K562 (cell line): ENCODE measurements around the gene C22orf39. TPM values are rescaled to one million over a fixed set of nuclear protein-coding genes. Genes with fewer than 3 reads are reported as not detected.
A peak's percentile ranks its signal among the peaks of the same experiment; 100 is the strongest.

Experiments used
- BRD9 ChIP-seq: fragments of 450-650 bp; IDR thresholded peaks from 2 replicates; pipeline ENCODE4 v1.6.1; 2018; ENCODE audit warnings: low read depth; ENCODE audit not compliant: partially characterized antibody
- CSDE1 ChIP-seq, 2 experiments: fragments of 450-650 bp; IDR thresholded peaks; 2 replicates each; pipeline ENCODE4 v1.6.1; 2016; ENCODE audit warnings: mild to moderate bottlenecking in 1 of 2
- GATAD2B ChIP-seq: fragments of 450-650 bp; IDR thresholded peaks from 2 replicates; pipeline ENCODE4 v1.6.1; 2017; ENCODE audit warnings: mild to moderate bottlenecking, borderline replicate concordance
- NFIC ChIP-seq: fragments of 450-650 bp; IDR thresholded peaks from 2 replicates; pipeline ENCODE4 v1.6.1; 2017; ENCODE audit warnings: mild to moderate bottlenecking, inconsistent platforms
- NR2C1 ChIP-seq, 2 experiments: fragments of 450-650 bp; IDR thresholded peaks; 2 replicates each; pipeline ENCODE4 v1.6.1; 2017; ENCODE audit warnings: mild to moderate bottlenecking in 2 of 2, antibody characterized with exemption in 1 of 2, inconsistent platforms in 1 of 2, missing compliant biosample characterization in 1 of 2, missing genetic modification characterization in 1 of 2
- OTX1 ChIP-seq: fragments of 450-650 bp; formaldehyde crosslinking; IDR thresholded peaks from 2 replicates; pipeline ENCODE4 v1.4.0; 2022; ENCODE audit warnings: mild to moderate bottlenecking
- SMAD2 ChIP-seq: fragments of 150-350 bp; IDR thresholded peaks from 2 replicates; pipeline ENCODE4 v1.6.1; 2014; ENCODE audit warnings: low read depth, mild to moderate bottlenecking, low read length
- SRSF1 ChIP-seq: fragments of 200-400 bp; formaldehyde crosslinking; IDR thresholded peaks from 2 replicates; pipeline ENCODE4 v1.6.1; 2017; ENCODE audit warnings: mild to moderate bottlenecking, low read depth, low read length, moderate library complexity
- ZNF354B ChIP-seq: fragments of 250-450 bp; sonication (Bioruptor Pico); IDR thresholded peaks from 2 replicates; pipeline ENCODE4 v1.4.0; 2020
- polyA plus RNA-seq, 8 experiments: library from polyadenylated mRNA; depleted of rRNA in 4 of 8; stranded (reverse) in 5 of 8; unstranded in 3 of 8; fragments of >200 nt; fragmentation: Nextera tagmentation in 2 of 8; fragmentation: Illumina TruSeq in 1 of 8; extraction: Ambion mirVana in 2 of 8; extraction: Trizol in 1 of 8; gene quantifications; 2 replicates each; pipeline versions ENCODE4 v1.2.1 to v1.2.3, GENCODE V29; 2011 to 2014; ENCODE audit warnings: inconsistent platforms in 1 of 8, missing spikeins in 1 of 8
- total RNA-seq, 7 experiments: library from RNA; depleted of rRNA in 6 of 7; stranded (reverse); fragments of >200 nt in 6 of 7; fragmentation: Illumina TruSeq in 2 of 7; extraction: Trizol in 2 of 7; gene quantifications; 2 replicates each; pipeline versions ENCODE4 v1.2.1 to v1.2.3, GENCODE V29; 2011 to 2021; ENCODE audit warnings: low replicate concordance in 1 of 7
- TF ChIP-seq, protein P1 (sequence below): sonication (generic); formaldehyde crosslinking; IDR thresholded peaks from 2 replicates; pipeline ENCODE4 v1.8.0; 2023; ENCODE audit warnings: mild to moderate bottlenecking, missing genetic modification reagents
- TF ChIP-seq, protein P2 (sequence below): fragments of 450-650 bp; IDR thresholded peaks from one replicate; pipeline ENCODE4 v1.6.1; 2018; ENCODE audit warnings: mild to moderate bottlenecking, moderate library complexity; ENCODE audit not compliant: partially characterized antibody
- TF ChIP-seq, protein P3 (sequence below): fragments of 250-450 bp; sonication (Bioruptor Pico); IDR thresholded peaks from 2 replicates; pipeline ENCODE4 v1.9.0; 2021; ENCODE audit warnings: mild to moderate bottlenecking
- TF ChIP-seq, protein P4 (sequence below): sonication (generic); formaldehyde crosslinking; IDR thresholded peaks from 2 replicates; pipeline ENCODE4 v1.8.1; 2023; ENCODE audit warnings: mild to moderate bottlenecking, missing genetic modification reagents
- TF ChIP-seq, protein P5 (sequence below): fragments of 250-450 bp; sonication (Bioruptor Pico); IDR thresholded peaks from 2 replicates; pipeline ENCODE4 v1.4.0; 2020

Gene C22orf39
- total and polyA plus RNA-seq, 9 of the 15 experiments (the other 6 are each of a cell fraction or from before 2014, with no cell fraction given), result 20.4 to 139 (median 66.8) TPM

DNA sequence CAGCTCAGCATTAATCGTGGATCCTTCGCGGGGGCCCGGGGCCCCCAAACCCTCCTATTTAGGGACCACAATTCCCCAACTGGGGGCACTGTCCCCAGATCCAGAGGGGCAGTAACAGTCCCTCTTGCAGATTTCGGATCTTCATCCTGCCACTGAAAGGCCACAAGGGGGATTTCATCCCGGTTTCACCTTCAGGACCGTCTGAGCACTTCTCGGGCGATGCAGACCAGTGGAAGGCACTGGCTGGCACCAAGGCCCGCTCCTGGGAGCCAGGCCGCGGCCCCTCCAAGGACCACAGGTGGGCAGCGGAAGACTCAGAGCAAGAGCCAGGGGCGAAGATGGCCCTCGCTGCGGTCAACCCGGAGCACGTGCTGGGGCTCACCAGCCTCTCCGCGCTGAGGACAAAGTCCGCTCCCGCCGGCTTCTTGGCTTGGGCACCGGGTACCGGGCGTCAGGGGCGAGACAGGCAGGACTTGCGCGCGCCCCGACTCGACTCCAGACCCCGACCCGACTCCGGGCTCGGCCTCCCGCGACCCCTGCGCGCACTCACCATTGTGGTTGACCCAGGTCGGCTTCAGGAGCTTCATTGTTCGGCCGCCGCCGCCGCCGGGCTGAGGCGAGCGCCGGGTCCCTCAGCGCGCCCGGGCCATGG is 16.5 kb downstream of the C22orf39 start (continued):
- TF ChIP-seq, protein P1, sequence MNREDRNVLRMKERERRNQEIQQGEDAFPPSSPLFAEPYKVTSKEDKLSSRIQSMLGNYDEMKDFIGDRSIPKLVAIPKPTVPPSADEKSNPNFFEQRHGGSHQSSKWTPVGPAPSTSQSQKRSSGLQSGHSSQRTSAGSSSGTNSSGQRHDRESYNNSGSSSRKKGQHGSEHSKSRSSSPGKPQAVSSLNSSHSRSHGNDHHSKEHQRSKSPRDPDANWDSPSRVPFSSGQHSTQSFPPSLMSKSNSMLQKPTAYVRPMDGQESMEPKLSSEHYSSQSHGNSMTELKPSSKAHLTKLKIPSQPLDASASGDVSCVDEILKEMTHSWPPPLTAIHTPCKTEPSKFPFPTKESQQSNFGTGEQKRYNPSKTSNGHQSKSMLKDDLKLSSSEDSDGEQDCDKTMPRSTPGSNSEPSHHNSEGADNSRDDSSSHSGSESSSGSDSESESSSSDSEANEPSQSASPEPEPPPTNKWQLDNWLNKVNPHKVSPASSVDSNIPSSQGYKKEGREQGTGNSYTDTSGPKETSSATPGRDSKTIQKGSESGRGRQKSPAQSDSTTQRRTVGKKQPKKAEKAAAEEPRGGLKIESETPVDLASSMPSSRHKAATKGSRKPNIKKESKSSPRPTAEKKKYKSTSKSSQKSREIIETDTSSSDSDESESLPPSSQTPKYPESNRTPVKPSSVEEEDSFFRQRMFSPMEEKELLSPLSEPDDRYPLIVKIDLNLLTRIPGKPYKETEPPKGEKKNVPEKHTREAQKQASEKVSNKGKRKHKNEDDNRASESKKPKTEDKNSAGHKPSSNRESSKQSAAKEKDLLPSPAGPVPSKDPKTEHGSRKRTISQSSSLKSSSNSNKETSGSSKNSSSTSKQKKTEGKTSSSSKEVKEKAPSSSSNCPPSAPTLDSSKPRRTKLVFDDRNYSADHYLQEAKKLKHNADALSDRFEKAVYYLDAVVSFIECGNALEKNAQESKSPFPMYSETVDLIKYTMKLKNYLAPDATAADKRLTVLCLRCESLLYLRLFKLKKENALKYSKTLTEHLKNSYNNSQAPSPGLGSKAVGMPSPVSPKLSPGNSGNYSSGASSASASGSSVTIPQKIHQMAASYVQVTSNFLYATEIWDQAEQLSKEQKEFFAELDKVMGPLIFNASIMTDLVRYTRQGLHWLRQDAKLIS (CRISPR knock-in tag), result no peak
- no peak for TF ChIP-seq NR2C1 (IDR thresholded peaks at IDR 0.05)
- TF ChIP-seq NR2C1 (tag; IDR thresholded peaks at IDR 0.05), result no peak
- no peak for TF ChIP-seq CSDE1 (IDR thresholded peaks at IDR 0.05)
- TF ChIP-seq SMAD2, result no peak
- TF ChIP-seq BRD9, result no peak
- TF ChIP-seq ZNF354B (CRISPR knock-in tag), result no peak
- TF ChIP-seq SRSF1, result no peak
- no peak for TF ChIP-seq GATAD2B
- TF ChIP-seq, protein P2, sequence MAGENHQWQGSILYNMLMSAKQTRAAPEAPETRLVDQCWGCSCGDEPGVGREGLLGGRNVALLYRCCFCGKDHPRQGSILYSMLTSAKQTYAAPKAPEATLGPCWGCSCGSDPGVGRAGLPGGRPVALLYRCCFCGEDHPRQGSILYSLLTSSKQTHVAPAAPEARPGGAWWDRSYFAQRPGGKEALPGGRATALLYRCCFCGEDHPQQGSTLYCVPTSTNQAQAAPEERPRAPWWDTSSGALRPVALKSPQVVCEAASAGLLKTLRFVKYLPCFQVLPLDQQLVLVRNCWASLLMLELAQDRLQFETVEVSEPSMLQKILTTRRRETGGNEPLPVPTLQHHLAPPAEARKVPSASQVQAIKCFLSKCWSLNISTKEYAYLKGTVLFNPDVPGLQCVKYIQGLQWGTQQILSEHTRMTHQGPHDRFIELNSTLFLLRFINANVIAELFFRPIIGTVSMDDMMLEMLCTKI, result no peak
- TF ChIP-seq, protein P3, sequence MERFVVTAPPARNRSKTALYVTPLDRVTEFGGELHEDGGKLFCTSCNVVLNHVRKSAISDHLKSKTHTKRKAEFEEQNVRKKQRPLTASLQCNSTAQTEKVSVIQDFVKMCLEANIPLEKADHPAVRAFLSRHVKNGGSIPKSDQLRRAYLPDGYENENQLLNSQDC (CRISPR knock-in tag), result peak; percentile 90
- no peak for TF ChIP-seq NFIC
- TF ChIP-seq, protein P4, sequence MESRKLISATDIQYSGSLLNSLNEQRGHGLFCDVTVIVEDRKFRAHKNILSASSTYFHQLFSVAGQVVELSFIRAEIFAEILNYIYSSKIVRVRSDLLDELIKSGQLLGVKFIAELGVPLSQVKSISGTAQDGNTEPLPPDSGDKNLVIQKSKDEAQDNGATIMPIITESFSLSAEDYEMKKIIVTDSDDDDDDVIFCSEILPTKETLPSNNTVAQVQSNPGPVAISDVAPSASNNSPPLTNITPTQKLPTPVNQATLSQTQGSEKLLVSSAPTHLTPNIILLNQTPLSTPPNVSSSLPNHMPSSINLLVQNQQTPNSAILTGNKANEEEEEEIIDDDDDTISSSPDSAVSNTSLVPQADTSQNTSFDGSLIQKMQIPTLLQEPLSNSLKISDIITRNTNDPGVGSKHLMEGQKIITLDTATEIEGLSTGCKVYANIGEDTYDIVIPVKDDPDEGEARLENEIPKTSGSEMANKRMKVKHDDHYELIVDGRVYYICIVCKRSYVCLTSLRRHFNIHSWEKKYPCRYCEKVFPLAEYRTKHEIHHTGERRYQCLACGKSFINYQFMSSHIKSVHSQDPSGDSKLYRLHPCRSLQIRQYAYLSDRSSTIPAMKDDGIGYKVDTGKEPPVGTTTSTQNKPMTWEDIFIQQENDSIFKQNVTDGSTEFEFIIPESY, result no peak
- no peak for TF ChIP-seq OTX1
- TF ChIP-seq, protein P5, sequence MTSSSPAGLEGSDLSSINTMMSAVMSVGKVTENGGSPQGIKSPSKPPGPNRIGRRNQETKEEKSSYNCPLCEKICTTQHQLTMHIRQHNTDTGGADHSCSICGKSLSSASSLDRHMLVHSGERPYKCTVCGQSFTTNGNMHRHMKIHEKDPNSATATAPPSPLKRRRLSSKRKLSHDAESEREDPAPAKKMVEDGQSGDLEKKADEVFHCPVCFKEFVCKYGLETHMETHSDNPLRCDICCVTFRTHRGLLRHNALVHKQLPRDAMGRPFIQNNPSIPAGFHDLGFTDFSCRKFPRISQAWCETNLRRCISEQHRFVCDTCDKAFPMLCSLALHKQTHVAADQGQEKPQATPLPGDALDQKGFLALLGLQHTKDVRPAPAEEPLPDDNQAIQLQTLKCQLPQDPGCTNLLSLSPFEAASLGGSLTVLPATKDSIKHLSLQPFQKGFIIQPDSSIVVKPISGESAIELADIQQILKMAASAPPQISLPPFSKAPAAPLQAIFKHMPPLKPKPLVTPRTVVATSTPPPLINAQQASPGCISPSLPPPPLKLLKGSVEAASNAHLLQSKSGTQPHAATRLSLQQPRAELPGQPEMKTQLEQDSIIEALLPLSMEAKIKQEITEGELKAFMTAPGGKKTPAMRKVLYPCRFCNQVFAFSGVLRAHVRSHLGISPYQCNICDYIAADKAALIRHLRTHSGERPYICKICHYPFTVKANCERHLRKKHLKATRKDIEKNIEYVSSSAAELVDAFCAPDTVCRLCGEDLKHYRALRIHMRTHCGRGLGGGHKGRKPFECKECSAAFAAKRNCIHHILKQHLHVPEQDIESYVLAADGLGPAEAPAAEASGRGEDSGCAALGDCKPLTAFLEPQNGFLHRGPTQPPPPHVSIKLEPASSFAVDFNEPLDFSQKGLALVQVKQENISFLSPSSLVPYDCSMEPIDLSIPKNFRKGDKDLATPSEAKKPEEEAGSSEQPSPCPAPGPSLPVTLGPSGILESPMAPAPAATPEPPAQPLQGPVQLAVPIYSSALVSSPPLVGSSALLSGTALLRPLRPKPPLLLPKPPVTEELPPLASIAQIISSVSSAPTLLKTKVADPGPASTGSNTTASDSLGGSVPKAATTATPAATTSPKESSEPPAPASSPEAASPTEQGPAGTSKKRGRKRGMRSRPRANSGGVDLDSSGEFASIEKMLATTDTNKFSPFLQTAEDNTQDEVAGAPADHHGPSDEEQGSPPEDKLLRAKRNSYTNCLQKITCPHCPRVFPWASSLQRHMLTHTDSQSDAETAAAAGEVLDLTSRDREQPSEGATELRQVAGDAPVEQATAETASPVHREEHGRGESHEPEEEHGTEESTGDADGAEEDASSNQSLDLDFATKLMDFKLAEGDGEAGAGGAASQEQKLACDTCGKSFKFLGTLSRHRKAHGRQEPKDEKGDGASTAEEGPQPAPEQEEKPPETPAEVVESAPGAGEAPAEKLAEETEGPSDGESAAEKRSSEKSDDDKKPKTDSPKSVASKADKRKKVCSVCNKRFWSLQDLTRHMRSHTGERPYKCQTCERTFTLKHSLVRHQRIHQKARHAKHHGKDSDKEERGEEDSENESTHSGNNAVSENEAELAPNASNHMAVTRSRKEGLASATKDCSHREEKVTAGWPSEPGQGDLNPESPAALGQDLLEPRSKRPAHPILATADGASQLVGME (CRISPR knock-in tag), result peak; percentile 68; the same call in 1 of the 2 replicates
